HEK293 (cell line): Measurements from ENCODE around the gene SLC34A3.

Experiments used
- CTCF ChIA-PET: fragments of 350-600 bp; formaldehyde crosslinking; extraction: SDS; loops from one replicate; lab custom pipeline; 2021; ENCODE audit warnings: antibody characterized with exemption; lab: Yijun Ruan, JAX
- POLR2A ChIA-PET: fragments of 300-600 bp; formaldehyde crosslinking; extraction: SDS; loops from one replicate; lab custom pipeline; 2020; ENCODE audit warnings: antibody characterized with exemption, inconsistent platforms; lab: Yijun Ruan, JAX
- H3K27ac ChIP-seq: fragments of 200-500 bp; sonication (Bioruptor generic); 2 replicates; pipeline ENCODE4 v1.5.1; 2014; ENCODE audit warnings: low read depth, low read length, control low read depth, inconsistent platforms; ENCODE audit errors: extremely low read depth
- H3K36me3 ChIP-seq, 2 experiments: fragments of 200-500 bp in 1 of 2; sonication (Bioruptor generic) in 1 of 2; 1 replicate in 1 of 2; 2 replicates in 1 of 2; pipeline ENCODE4 v1.5.1; 2014 to 2017; ENCODE audit warnings: inconsistent platforms in 2 of 2, low read length in 2 of 2; ENCODE audit not compliant: control insufficient read depth in 2 of 2, insufficient read depth in 1 of 2
- H3K4me1 ChIP-seq: fragments of 200-500 bp; sonication (Bioruptor generic); 2 replicates; pipeline ENCODE4 v1.5.1; 2014; ENCODE audit warnings: mild to moderate bottlenecking, low read length, inconsistent platforms; ENCODE audit not compliant: control insufficient read depth, insufficient read depth
- H3K4me3 ChIP-seq: 2 replicates; pipeline ENCODE4 v1.5.1; 2011; ENCODE audit warnings: low read depth, mild to moderate bottlenecking, control low read depth, low read length, moderate library complexity
- H3K9me3 ChIP-seq: fragments of 200-500 bp; sonication (Bioruptor generic); 2 replicates; pipeline ENCODE4 v1.5.1; 2014; ENCODE audit warnings: low read depth, low read length, inconsistent platforms; ENCODE audit not compliant: control insufficient read depth, insufficient read depth
- ATF2 ChIP-seq: fragments of 450-650 bp; formaldehyde crosslinking; IDR thresholded peaks from 2 replicates; pipeline ENCODE4 v1.5.1; 2016; ENCODE audit warnings: missing biosample characterization, missing genetic modification characterization, low read depth
- PRDM2 ChIP-seq: fragments of 450-650 bp; formaldehyde crosslinking; IDR thresholded peaks from 2 replicates; pipeline ENCODE4 v1.5.1; 2016; ENCODE audit warnings: missing biosample characterization, missing genetic modification characterization, borderline replicate concordance
- PRDM4 ChIP-seq: fragments of 450-650 bp; formaldehyde crosslinking; IDR thresholded peaks from 2 replicates; pipeline ENCODE4 v1.5.1; 2017; ENCODE audit warnings: missing biosample characterization, missing genetic modification characterization
- SCRT1 ChIP-seq: fragments of 450-650 bp; formaldehyde crosslinking; IDR thresholded peaks from 2 replicates; pipeline ENCODE4 v1.5.1; 2016; ENCODE audit warnings: missing biosample characterization, missing genetic modification characterization, borderline replicate concordance
- ZBTB21 ChIP-seq: fragments of 450-650 bp; formaldehyde crosslinking; IDR thresholded peaks from 2 replicates; pipeline ENCODE4 v1.5.1; 2017; ENCODE audit warnings: missing biosample characterization, missing genetic modification characterization
- ZNF16 ChIP-seq: fragments of 450-650 bp; formaldehyde crosslinking; IDR thresholded peaks from 2 replicates; pipeline ENCODE4 v1.5.1; 2016; ENCODE audit warnings: low read depth, missing biosample characterization, missing genetic modification characterization
- ZNF302 ChIP-seq: fragments of 450-650 bp; formaldehyde crosslinking; IDR thresholded peaks from 2 replicates; pipeline ENCODE4 v1.5.1; 2016; ENCODE audit warnings: missing biosample characterization, missing genetic modification characterization, low read depth
- ZNF596 ChIP-seq: fragments of 450-650 bp; IDR thresholded peaks from 2 replicates; pipeline ENCODE4 v1.5.0; 2018; ENCODE audit warnings: missing biosample characterization, mild to moderate bottlenecking, missing genetic modification characterization, moderate library complexity

SLC34A3 gene

GRCh38 chr9:137184881-137185660 lies 45.6 kb upstream of the SLC34A3 start:
- POLR2A ChIA-PET = interaction anchor here (0.8 kb wide), 1 partner anchor 9 kb away, joined by 3 read pairs; no protein-coding TSS in a partner anchor
- H3K4me3 ChIP-seq = no peak overlapping the region
- TF ChIP-seq ZNF596 (tag by site-specific recombination) = no peak
- TF ChIP-seq PRDM4 (tag by site-specific recombination) = no peak
- TF ChIP-seq ZBTB21 (tag by site-specific recombination) = no peak
- TF ChIP-seq SCRT1 (tag by site-specific recombination) = no peak
- TF ChIP-seq, all 188 proteins: peak for 0
- CTCF ChIA-PET = no interaction called here
- Histone ChIP-seq H3K9me3 (no peaks in the 10 kb centered on the region), H3K4me1 (peaks cover 11% of the 10 kb centered on the region), H3K27ac (no peak overlapping the region), H3K36me3 (peaks cover 0 to 74% of the 10 kb centered on the region in 2 experiments; a peak in 1 of 3 replicates)

GRCh38 chr9:137185921-137186320 lies 44.8 kb upstream of the SLC34A3 start:
- POLR2A ChIA-PET = no interaction called here

More at GRCh38 chr9:137185921-137186320, 44.8 kb upstream of the SLC34A3 start:
- Histone ChIP-seq H3K27ac (no peak overlapping the region), H3K4me3 (no peak overlapping the region), H3K9me3 (no peaks in the 10 kb centered on the region), H3K4me1 (peaks cover 11% of the 10 kb centered on the region), H3K36me3 (peaks cover 0 to 74% of the 10 kb centered on the region in 2 experiments; a peak in 1 of 3 replicates)
- TF ChIP-seq ATF2 (tag by site-specific recombination) (no peak), ZNF302 (tag by site-specific recombination) (no peak), PRDM2 (tag by site-specific recombination) (no peak), ZNF16 (no peak)
- CTCF ChIA-PET = interaction anchor here (3.5 kb wide), 1 partner anchor 50 kb away, joined by 16 read pairs; no protein-coding TSS in a partner anchor
